H1 (cell line): ENCODE measurements around the gene PFKFB3. TPM values are rescaled to one million over a fixed set of nuclear protein-coding genes. Genes with fewer than 3 reads are reported as not detected.

Experiments used
- polyA plus RNA-seq, 7 experiments: library from polyadenylated mRNA; depleted of rRNA in 3 of 7; stranded (reverse) in 5 of 7; unstranded in 2 of 7; fragments of >200 nt in 5 of 7; fragments of 200-250 nt in 2 of 7; gene quantifications; 1 replicate in 5 of 7; 2 replicates in 1 of 7; 4 replicates in 1 of 7; pipeline versions ENCODE4 v1.2.1 to v1.2.3, GENCODE V29; 2011 to 2013; ENCODE audit warnings: missing spikeins in 2 of 7, mixed read lengths in 2 of 7
- total RNA-seq: library from RNA; stranded (reverse); fragmentation: NEBNext Ultra II Directional; extraction: Animal tissue kit (Norgen Biotek cat#: 25700); gene quantifications from 2 replicates; pipeline ENCODE4 v1.2.1, GENCODE V29; 2021
- TF ChIP-seq, protein P1 (sequence below): fragments of 300-600 bp; sonication (generic); IDR thresholded peaks from 2 replicates; pipeline ENCODE4 v1.7.1; 2012; ENCODE audit warnings: low read length, moderate library complexity, mild to moderate bottlenecking, inconsistent platforms; ENCODE audit not compliant: insufficient replicate concordance

The PFKFB3 gene
- total and polyA plus RNA-seq, 2 of the 8 experiments (the other 6 are each of a cell fraction or from before 2014, with no cell fraction given): 15.6 to 32.0 TPM

GRCh38 chr10:6179078-6179477 lies 23.7 kb upstream of the PFKFB3 start (continued):
- TF ChIP-seq, protein P1, sequence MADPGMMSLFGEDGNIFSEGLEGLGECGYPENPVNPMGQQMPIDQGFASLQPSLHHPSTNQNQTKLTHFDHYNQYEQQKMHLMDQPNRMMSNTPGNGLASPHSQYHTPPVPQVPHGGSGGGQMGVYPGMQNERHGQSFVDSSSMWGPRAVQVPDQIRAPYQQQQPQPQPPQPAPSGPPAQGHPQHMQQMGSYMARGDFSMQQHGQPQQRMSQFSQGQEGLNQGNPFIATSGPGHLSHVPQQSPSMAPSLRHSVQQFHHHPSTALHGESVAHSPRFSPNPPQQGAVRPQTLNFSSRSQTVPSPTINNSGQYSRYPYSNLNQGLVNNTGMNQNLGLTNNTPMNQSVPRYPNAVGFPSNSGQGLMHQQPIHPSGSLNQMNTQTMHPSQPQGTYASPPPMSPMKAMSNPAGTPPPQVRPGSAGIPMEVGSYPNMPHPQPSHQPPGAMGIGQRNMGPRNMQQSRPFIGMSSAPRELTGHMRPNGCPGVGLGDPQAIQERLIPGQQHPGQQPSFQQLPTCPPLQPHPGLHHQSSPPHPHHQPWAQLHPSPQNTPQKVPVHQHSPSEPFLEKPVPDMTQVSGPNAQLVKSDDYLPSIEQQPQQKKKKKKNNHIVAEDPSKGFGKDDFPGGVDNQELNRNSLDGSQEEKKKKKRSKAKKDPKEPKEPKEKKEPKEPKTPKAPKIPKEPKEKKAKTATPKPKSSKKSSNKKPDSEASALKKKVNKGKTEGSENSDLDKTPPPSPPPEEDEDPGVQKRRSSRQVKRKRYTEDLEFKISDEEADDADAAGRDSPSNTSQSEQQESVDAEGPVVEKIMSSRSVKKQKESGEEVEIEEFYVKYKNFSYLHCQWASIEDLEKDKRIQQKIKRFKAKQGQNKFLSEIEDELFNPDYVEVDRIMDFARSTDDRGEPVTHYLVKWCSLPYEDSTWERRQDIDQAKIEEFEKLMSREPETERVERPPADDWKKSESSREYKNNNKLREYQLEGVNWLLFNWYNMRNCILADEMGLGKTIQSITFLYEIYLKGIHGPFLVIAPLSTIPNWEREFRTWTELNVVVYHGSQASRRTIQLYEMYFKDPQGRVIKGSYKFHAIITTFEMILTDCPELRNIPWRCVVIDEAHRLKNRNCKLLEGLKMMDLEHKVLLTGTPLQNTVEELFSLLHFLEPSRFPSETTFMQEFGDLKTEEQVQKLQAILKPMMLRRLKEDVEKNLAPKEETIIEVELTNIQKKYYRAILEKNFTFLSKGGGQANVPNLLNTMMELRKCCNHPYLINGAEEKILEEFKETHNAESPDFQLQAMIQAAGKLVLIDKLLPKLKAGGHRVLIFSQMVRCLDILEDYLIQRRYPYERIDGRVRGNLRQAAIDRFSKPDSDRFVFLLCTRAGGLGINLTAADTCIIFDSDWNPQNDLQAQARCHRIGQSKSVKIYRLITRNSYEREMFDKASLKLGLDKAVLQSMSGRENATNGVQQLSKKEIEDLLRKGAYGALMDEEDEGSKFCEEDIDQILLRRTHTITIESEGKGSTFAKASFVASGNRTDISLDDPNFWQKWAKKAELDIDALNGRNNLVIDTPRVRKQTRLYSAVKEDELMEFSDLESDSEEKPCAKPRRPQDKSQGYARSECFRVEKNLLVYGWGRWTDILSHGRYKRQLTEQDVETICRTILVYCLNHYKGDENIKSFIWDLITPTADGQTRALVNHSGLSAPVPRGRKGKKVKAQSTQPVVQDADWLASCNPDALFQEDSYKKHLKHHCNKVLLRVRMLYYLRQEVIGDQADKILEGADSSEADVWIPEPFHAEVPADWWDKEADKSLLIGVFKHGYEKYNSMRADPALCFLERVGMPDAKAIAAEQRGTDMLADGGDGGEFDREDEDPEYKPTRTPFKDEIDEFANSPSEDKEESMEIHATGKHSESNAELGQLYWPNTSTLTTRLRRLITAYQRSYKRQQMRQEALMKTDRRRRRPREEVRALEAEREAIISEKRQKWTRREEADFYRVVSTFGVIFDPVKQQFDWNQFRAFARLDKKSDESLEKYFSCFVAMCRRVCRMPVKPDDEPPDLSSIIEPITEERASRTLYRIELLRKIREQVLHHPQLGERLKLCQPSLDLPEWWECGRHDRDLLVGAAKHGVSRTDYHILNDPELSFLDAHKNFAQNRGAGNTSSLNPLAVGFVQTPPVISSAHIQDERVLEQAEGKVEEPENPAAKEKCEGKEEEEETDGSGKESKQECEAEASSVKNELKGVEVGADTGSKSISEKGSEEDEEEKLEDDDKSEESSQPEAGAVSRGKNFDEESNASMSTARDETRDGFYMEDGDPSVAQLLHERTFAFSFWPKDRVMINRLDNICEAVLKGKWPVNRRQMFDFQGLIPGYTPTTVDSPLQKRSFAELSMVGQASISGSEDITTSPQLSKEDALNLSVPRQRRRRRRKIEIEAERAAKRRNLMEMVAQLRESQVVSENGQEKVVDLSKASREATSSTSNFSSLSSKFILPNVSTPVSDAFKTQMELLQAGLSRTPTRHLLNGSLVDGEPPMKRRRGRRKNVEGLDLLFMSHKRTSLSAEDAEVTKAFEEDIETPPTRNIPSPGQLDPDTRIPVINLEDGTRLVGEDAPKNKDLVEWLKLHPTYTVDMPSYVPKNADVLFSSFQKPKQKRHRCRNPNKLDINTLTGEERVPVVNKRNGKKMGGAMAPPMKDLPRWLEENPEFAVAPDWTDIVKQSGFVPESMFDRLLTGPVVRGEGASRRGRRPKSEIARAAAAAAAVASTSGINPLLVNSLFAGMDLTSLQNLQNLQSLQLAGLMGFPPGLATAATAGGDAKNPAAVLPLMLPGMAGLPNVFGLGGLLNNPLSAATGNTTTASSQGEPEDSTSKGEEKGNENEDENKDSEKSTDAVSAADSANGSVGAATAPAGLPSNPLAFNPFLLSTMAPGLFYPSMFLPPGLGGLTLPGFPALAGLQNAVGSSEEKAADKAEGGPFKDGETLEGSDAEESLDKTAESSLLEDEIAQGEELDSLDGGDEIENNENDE: no peak
